GM21528 (cell line): Measurements from ENCODE around the gene ITIH5.
A peak's percentile ranks its signal among the peaks of the same experiment; 100 is the strongest.
"Not testable (repeated sequence)": the region's sequence is repeated elsewhere in the genome, so short reads cannot be mapped to it uniquely, and the experiment has no call there.

Source experiments
- ATAC-seq: cut with Tn5 transposase; IDR thresholded peaks from one replicate; pipeline ENCODE4 v1.9.1; 2021; ENCODE audit warnings: mild to moderate bottlenecking, moderate library complexity; ENCODE audit not compliant: unreplicated experiment, low FRiP score

The ITIH5 gene

DNA sequence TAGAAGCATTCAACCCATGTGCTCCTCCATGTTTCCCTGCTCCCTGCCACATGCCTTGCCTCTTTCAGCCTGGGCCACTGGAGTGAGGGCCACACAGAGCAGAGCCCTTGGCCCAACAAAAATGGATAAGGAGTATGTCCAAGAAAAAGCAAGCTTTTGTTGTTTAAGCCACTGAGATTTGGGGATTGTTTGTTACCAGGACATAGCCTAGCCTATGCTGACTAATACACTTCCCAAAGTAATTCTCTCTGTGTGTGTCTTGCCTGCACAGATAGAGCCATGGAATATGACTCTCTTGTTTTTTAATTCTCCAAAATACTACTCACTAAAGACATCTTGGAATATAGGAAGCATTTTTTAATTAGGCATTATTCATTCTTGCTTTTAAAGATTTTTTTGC is 22.8 kb upstream of the ITIH5 start:
- no peak for ATAC-seq

GRCh38 chr10:7687228-7687907 is 20.6 kb upstream of the ITIH5 start:
- peak; percentile 94 for ATAC-seq

GRCh38 chr10:7686351-7687171 is 19.8 kb upstream of the ITIH5 start:
- no peak for ATAC-seq

DNA sequence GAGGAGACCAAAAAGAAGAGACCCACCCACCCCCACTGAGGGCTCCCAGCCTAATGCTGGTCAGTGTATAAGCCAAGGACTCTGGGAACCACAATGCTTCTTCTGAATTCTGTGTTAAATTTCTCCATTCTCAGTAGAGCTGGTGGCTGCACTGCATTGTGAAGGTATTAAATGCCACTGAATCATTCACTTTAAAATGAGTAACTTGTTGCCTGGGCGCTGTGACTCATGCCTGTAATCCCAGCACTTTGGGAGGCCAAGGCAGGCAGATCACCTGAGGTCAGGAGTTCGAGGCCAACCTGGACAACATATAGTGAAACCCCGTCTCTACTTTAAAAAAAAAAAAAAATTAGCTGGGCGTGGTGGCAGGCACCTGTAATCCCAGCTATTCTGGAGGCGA is 13.3 kb upstream of the ITIH5 start:
- not testable (repeated sequence) for ATAC-seq

DNA sequence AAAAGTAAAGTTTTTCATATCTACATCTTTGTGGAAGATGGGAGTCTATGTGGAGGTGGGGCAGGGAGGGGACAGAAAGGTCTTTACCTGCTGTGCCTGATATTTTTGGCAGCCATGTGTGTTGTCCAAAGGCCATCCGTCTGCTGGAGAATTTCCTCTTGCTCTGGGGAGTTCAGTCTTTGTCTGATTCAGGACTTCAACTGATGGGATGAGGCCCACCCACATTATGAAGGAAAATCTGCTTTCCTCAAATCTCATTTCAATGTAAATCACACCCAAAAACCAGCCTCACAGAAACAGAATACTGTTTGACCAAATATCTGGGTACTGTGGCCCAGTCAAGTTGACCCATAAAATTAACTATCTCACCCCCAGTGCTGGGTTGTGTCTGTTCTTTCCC is 12.5 kb upstream of the ITIH5 start:
- ATAC-seq = no peak

DNA sequence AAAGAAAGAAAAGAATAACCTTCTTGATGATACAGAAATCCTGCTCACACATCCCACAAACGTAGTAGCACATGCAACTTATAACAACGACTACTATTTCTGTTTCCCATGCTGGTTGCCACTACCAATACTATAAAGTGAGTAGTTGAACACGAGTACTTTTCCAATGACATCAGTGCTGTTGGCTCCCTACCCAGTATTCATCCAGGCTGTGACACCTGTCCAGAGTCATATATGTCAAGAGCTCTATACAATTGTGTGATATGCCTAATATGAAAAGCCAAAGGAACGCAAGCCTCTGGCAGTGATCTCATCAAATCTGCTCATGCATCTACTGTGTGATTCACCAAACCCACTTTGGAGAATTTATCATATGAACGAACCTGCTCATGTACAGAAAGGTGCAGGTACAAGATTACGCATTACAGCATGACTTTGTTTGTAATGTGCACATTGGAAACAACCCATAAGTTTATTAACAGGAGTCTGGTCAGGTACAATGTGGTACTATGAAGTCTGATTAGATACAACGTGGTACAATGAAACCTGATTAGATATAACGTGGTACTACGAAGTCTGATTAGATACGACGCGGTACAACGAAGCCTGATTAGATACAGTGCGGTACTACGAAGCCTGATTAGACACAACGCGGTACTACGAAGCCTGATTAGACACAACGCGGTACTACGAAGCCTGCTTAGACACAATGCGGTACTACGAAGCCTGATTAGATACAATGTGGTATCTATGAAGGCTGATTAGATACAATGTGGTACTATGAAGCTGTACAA is 5.8 kb upstream of the ITIH5 start:
- ATAC-seq = no peak

DNA sequence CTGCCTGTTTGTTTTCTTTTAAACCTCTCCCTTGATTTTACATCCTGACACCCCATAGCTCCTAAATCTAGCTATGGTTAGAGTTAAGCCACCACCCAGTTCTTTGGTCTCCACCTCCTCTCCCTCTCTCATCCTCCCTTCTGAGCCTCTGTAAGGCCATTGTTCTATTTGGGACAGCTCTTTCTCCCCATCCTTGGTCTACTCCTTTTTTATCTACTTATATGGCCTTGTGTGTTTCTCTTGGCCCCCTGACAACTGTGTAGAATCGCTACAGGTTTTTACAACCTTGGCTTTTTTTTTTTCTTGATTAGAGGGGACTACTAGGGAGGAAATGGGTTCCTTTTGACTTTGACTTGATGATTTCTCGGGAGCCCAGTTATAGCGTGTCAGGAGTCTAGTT is 3.4 kb upstream of the ITIH5 start:
- ATAC-seq = no peak

- no peak for ATAC-seq
Measured at GRCh38 chr10:7667262-7668141, 736 bp upstream of the ITIH5 start.

DNA sequence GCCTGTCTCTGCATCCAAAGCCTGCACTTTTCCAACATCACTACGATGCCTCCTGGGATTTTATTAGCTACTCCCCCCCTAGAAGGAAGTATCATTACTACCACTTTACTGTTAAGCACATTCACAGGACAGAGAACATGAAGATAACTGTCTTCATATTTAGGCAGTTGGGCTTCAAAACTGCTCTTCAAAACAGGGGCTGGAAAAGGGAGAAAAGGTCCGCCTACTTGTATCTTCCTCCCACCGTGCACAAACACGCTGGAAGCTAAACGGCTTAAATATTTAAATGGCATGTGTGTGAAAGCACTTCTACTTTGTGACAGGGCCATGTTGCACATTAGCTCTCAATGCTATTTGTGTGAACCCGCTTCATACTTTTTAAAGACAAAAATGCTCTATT is 999 bp downstream of the ITIH5 start:
- no peak for ATAC-seq

DNA sequence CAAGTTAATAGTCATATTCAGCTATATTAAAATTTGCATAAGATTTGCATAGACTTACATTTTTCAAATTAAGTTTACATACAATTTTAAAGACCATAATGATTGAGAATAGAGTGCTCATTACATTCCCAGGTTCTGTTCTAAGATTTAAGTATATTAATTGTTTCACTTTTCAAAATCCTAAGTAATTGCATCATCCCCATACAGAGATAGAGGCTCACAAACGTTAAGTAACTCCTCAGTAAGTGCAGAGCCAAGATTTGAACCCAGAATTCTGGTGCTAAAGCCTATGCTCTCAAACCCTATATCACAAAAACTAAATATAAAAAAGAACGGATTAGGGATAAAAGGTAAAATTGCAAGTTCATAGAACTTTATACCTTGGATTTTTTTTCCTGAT is 2.1 kb downstream of the ITIH5 start:
- ATAC-seq = no peak

GRCh38 chr10:7662522-7662921 is 4.2 kb downstream of the ITIH5 start:
- no peak for ATAC-seq

DNA sequence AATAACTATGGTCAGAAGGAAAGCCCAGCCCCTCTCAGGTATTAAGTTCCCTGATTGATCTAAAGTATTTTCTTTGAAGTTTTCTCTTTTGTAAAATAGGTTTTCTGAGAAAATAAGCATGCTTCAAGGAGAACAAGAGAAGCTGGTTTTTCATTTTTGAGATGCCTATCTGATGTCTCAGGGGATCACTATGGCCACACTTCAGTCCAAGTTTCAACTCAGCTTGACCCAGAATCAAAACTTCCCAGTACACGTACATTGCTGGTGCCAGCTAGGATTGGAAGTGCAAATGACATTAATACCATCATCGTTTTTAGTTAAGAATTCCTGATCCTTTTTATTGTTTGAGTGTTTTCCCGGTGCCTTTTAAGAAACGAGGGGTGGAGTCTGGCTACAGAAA is 7.2 kb downstream of the ITIH5 start:
- ATAC-seq = no peak

DNA sequence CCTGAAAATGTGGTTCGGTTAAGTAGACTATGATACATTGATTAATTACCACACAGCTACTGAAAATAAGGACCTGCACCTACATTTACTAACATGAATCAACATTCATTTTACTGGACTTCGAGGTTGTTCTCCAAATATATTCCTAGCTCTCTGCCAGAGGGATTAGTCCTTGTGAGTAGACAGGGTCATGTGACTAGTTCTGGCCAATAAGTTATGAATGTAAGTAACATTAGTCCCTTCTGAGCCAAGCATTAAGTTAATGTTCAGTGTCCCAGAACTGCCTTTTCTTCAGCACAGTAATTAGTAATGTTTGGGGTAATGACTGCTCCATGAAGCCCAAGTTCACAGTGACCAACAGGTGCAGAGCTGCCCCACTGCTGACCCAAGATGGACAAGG is 9.2 kb downstream of the ITIH5 start:
- no peak for ATAC-seq

- not testable (repeated sequence) for ATAC-seq
Measured at GRCh38 chr10:7657079-7657478, 9.7 kb downstream of the ITIH5 start.

GRCh38 chr10:7651853-7652470 is 14.8 kb downstream of the ITIH5 start:
- no peak for ATAC-seq

GRCh38 chr10:7649673-7650300 is 17.0 kb downstream of the ITIH5 start:
- ATAC-seq = no peak

DNA sequence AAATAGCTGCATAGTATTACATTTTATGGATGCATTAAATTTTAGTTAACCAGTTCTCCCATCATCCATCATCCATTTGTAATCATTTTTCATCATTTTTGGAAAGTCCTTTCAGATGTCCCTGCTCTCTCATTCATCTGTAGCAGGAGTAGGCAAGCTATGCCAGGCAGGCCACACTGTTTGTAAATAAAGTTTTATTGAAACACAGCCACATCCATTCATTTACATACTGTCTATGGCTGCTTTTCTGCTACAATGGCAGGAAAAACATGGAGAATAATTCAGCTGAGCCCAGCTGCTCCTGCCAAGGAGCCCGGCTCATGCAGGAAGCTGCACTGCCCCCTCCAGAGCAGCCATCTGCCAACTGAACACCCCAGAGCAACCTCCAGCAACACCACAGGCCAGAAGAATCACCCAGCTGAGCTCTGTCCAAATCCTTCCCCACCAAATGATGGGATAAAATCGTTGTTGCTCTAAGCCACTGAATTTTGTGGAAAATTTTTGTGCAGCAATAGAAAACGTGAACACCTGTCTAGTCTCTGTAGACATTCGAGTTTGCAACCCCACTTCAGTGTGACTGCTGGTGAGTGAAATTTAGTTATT is 19.6 kb downstream of the ITIH5 start:
- no peak for ATAC-seq

- ATAC-seq = no peak
Measured at GRCh38 chr10:7642491-7643011, 24.2 kb downstream of the ITIH5 start.
